ENCODE results near the gene DCD.

- TF ChIP-seq, protein P1, sequence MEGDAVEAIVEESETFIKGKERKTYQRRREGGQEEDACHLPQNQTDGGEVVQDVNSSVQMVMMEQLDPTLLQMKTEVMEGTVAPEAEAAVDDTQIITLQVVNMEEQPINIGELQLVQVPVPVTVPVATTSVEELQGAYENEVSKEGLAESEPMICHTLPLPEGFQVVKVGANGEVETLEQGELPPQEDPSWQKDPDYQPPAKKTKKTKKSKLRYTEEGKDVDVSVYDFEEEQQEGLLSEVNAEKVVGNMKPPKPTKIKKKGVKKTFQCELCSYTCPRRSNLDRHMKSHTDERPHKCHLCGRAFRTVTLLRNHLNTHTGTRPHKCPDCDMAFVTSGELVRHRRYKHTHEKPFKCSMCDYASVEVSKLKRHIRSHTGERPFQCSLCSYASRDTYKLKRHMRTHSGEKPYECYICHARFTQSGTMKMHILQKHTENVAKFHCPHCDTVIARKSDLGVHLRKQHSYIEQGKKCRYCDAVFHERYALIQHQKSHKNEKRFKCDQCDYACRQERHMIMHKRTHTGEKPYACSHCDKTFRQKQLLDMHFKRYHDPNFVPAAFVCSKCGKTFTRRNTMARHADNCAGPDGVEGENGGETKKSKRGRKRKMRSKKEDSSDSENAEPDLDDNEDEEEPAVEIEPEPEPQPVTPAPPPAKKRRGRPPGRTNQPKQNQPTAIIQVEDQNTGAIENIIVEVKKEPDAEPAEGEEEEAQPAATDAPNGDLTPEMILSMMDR (IDR thresholded peaks at IDR 0.05; ENCODE audit: poor library complexity, severe bottlenecking) = no peak
- TF ChIP-seq TAF1 (IDR thresholded peaks at IDR 0.05; ENCODE audit: low read depth) = no peak
Observed at GRCh38 chr12:54602661-54603060, 45.5 kb downstream of the DCD start.
